Adrenal gland (tissue), 5 donors: Measurements from ENCODE around the gene RANGAP1.

Source experiments
- POLR2A ChIP-seq, 2 donors: fragments of 450-650 bp; IDR thresholded peaks; one replicate each; pipeline ENCODE4 v1.6.1; 2017; ENCODE audit warnings: antibody characterized with exemption in 2 of 2, mild to moderate bottlenecking in 2 of 2, moderate library complexity in 1 of 2
- TF ChIP-seq, protein P1 (sequence below), 6 experiments: fragments of 450-650 bp in 4 of 6; fragments of 200-600 bp in 2 of 6; sonication (generic) in 1 of 6; IDR thresholded peaks; 1 replicate in 5 of 6; 2 replicates in 1 of 6; pipeline versions ENCODE4 v1.5.1 to v1.8.0; 2016 to 2021; ENCODE audit warnings: antibody characterized with exemption in 6 of 6, mild to moderate bottlenecking in 2 of 6, moderate library complexity in 1 of 6
- donor health status: DM: no; HTN: no; CAD: no.

GRCh38 chr22:41310336-41310735 lies 24.3 kb upstream of the RANGAP1 start:
- TF ChIP-seq, protein P1, sequence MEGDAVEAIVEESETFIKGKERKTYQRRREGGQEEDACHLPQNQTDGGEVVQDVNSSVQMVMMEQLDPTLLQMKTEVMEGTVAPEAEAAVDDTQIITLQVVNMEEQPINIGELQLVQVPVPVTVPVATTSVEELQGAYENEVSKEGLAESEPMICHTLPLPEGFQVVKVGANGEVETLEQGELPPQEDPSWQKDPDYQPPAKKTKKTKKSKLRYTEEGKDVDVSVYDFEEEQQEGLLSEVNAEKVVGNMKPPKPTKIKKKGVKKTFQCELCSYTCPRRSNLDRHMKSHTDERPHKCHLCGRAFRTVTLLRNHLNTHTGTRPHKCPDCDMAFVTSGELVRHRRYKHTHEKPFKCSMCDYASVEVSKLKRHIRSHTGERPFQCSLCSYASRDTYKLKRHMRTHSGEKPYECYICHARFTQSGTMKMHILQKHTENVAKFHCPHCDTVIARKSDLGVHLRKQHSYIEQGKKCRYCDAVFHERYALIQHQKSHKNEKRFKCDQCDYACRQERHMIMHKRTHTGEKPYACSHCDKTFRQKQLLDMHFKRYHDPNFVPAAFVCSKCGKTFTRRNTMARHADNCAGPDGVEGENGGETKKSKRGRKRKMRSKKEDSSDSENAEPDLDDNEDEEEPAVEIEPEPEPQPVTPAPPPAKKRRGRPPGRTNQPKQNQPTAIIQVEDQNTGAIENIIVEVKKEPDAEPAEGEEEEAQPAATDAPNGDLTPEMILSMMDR (IDR thresholded peaks at IDR 0.05): no peak
- TF ChIP-seq POLR2A (IDR thresholded peaks at IDR 0.05): no peak
